ENCODE measurements around the gene CNKSR1.

The CNKSR1 gene

GRCh38 chr1:26195805-26196204 lies 18.5 kb downstream of the CNKSR1 start:
- Histone ChIP-seq H4K8ac (ENCODE audit: low read depth, low read length) (no peak overlapping the region), H3K4me1 (ENCODE audit: control insufficient read depth in 2 of 2, insufficient read depth in 1 of 2, low read depth in 1 of 2, low read length in 2 of 2) (peaks cover 0 to 9% of the 10 kb centered on the region in 2 donors), H2AK5ac (ENCODE audit: low read depth, low read length) (no peak overlapping the region), H3K27me3 (ENCODE audit: control insufficient read depth in 3 of 3, insufficient read depth in 3 of 3, low read depth in 1 of 3, low read length in 3 of 3) (peaks cover 0 to 21% (median 0%) of the 10 kb centered on the region in 3 experiments), H2BK15ac (ENCODE audit: low read length) (no peak overlapping the region), H2BK12ac (ENCODE audit: low read length) (no peak overlapping the region), H2BK120ac (ENCODE audit: low read depth, low read length) (no peak overlapping the region), H3K18ac (ENCODE audit: low read length) (no peak overlapping the region), H3K14ac (ENCODE audit: low read length) (no peak overlapping the region), H2BK5ac (ENCODE audit: low read length) (no peak overlapping the region), H2AFZ (ENCODE audit: low read length) (no peak overlapping the region), H3K9ac (ENCODE audit: low read depth, low read length, poor library complexity) (no peak overlapping the region), H3K4me2 (ENCODE audit: insufficient read depth, low read length, poor library complexity, severe bottlenecking) (no peak overlapping the region), H3K36me3 (replicated peaks in 1 of 2; ENCODE audit: control insufficient read depth in 2 of 2, insufficient read depth in 2 of 2, low read length in 2 of 2) (no peaks in the 10 kb centered on the region), H3K4ac (ENCODE audit: low read length) (no peak overlapping the region), H3K79me1 (ENCODE audit: low read depth, low read length) (no peaks in the 10 kb centered on the region), H3K23ac (ENCODE audit: low read depth, low read length, poor library complexity) (no peak overlapping the region), H4K91ac (ENCODE audit: low read depth, low read length, poor library complexity) (no peak overlapping the region), H3K27ac (replicated peaks; ENCODE audit: low read length) (no peak overlapping the region), H3K4me3 (ENCODE audit: low read length in 2 of 2) (no peak overlapping the region), H3K9me3 (replicated peaks in 1 of 2; ENCODE audit: control insufficient read depth in 2 of 2, insufficient read depth in 1 of 2, low read depth in 1 of 2, low read length in 2 of 2) (no peaks in the 10 kb centered on the region)
- WGBS, 2 donors (ENCODE audit: extremely low coverage in 2 of 2, insufficient read length in 2 of 2, insufficient replicate concordance in 1 of 2), result no CpG with 5 or more reads among the region's 3 CpGs
- DNase-seq (ENCODE audit: low spot score), result no peak

GRCh38 chr1:26197301-26197700 lies 20.0 kb downstream of the CNKSR1 start:
- peak overlapping the region; percentile 45 for H2BK15ac ChIP-seq (ENCODE audit: low read length)
- H2BK120ac ChIP-seq (ENCODE audit: low read depth, low read length), result no peak overlapping the region
- no peak overlapping the region for H2AK5ac ChIP-seq (ENCODE audit: low read depth, low read length)
- H4K91ac ChIP-seq (ENCODE audit: low read depth, low read length, poor library complexity), result no peak overlapping the region
- no peak for DNase-seq (ENCODE audit: low spot score)
- no peak overlapping the region for H2BK5ac ChIP-seq (ENCODE audit: low read length)
- no peak overlapping the region for H3K18ac ChIP-seq (ENCODE audit: low read length)
- H3K14ac ChIP-seq (ENCODE audit: low read length), result no peak overlapping the region
- no CpG with 5 or more reads among the region's 3 CpGs for WGBS, 2 donors (ENCODE audit: extremely low coverage in 2 of 2, insufficient read length in 2 of 2, insufficient replicate concordance in 1 of 2)
- no peak overlapping the region for H3K27ac ChIP-seq (replicated peaks; ENCODE audit: low read length)
- no peak overlapping the region for H3K4me3 ChIP-seq (ENCODE audit: low read length in 2 of 2)
- no peak overlapping the region for H3K23ac ChIP-seq (ENCODE audit: low read depth, low read length, poor library complexity)
- no peak overlapping the region for H3K9ac ChIP-seq (ENCODE audit: low read depth, low read length, poor library complexity)
- peaks cover 0 to 26% (median 0%) of the 10 kb centered on the region in 3 experiments for H3K27me3 ChIP-seq (ENCODE audit: control insufficient read depth in 3 of 3, insufficient read depth in 3 of 3, low read depth in 1 of 3, low read length in 3 of 3)
- H2BK12ac ChIP-seq (ENCODE audit: low read length), result no peak overlapping the region
- H2AFZ ChIP-seq (ENCODE audit: low read length), result no peak overlapping the region
- no peak overlapping the region for H3K4me2 ChIP-seq (ENCODE audit: insufficient read depth, low read length, poor library complexity, severe bottlenecking)
- no peak overlapping the region for H3K4ac ChIP-seq (ENCODE audit: low read length)
- no peaks in the 10 kb centered on the region for H3K79me1 ChIP-seq (ENCODE audit: low read depth, low read length)
- no peak overlapping the region for H4K8ac ChIP-seq (ENCODE audit: low read depth, low read length)
- H3K4me1 ChIP-seq (ENCODE audit: control insufficient read depth in 2 of 2, insufficient read depth in 1 of 2, low read depth in 1 of 2, low read length in 2 of 2), result peaks cover 3 to 9% of the 10 kb centered on the region in 2 donors
- no peaks in the 10 kb centered on the region for H3K36me3 ChIP-seq (replicated peaks in 1 of 2; ENCODE audit: control insufficient read depth in 2 of 2, insufficient read depth in 2 of 2, low read length in 2 of 2)
- H3K9me3 ChIP-seq (replicated peaks in 1 of 2; ENCODE audit: control insufficient read depth in 2 of 2, insufficient read depth in 1 of 2, low read depth in 1 of 2, low read length in 2 of 2), result no peaks in the 10 kb centered on the region

GRCh38 chr1:26197813-26198212 lies 20.5 kb downstream of the CNKSR1 start:
- Histone ChIP-seq H4K91ac (ENCODE audit: low read depth, low read length, poor library complexity) (no peak overlapping the region), H3K23ac (ENCODE audit: low read depth, low read length, poor library complexity) (no peak overlapping the region), H3K4me2 (ENCODE audit: insufficient read depth, low read length, poor library complexity, severe bottlenecking) (no peak overlapping the region), H3K79me1 (ENCODE audit: low read depth, low read length) (no peaks in the 10 kb centered on the region), H2AFZ (ENCODE audit: low read length) (no peak overlapping the region), H2BK15ac (ENCODE audit: low read length) (no peak overlapping the region), H3K27me3 (ENCODE audit: control insufficient read depth in 3 of 3, insufficient read depth in 3 of 3, low read depth in 1 of 3, low read length in 3 of 3) (peaks cover 0 to 27% (median 0%) of the 10 kb centered on the region in 3 experiments), H3K4me3 (ENCODE audit: low read length in 2 of 2) (no peak overlapping the region), H2BK120ac (ENCODE audit: low read depth, low read length) (no peak overlapping the region), H3K9me3 (replicated peaks in 1 of 2; ENCODE audit: control insufficient read depth in 2 of 2, insufficient read depth in 1 of 2, low read depth in 1 of 2, low read length in 2 of 2) (no peaks in the 10 kb centered on the region), H2AK5ac (ENCODE audit: low read depth, low read length) (no peak overlapping the region), H2BK5ac (ENCODE audit: low read length) (no peak overlapping the region), H3K14ac (ENCODE audit: low read length) (no peak overlapping the region), H4K8ac (ENCODE audit: low read depth, low read length) (peak overlapping the region; percentile 76), H3K4me1 (ENCODE audit: control insufficient read depth in 2 of 2, insufficient read depth in 1 of 2, low read depth in 1 of 2, low read length in 2 of 2) (peaks cover 3 to 9% of the 10 kb centered on the region in 2 donors), H3K27ac (replicated peaks; ENCODE audit: low read length) (no peak overlapping the region), H3K36me3 (replicated peaks in 1 of 2; ENCODE audit: control insufficient read depth in 2 of 2, insufficient read depth in 2 of 2, low read length in 2 of 2) (no peaks in the 10 kb centered on the region), H3K18ac (ENCODE audit: low read length) (no peak overlapping the region), H2BK12ac (ENCODE audit: low read length) (no peak overlapping the region), H3K4ac (ENCODE audit: low read length) (no peak overlapping the region), H3K9ac (ENCODE audit: low read depth, low read length, poor library complexity) (no peak overlapping the region)
- no peak for DNase-seq (ENCODE audit: low spot score)
- no CpG with 5 or more reads among the region's 11 CpGs for WGBS, 2 donors (ENCODE audit: extremely low coverage in 2 of 2, insufficient read length in 2 of 2, insufficient replicate concordance in 1 of 2)

GRCh38 chr1:26200413-26200812 lies 23.1 kb downstream of the CNKSR1 start:
- no peak overlapping the region for H3K27ac ChIP-seq (replicated peaks; ENCODE audit: low read length)
- H3K4me1 ChIP-seq (ENCODE audit: control insufficient read depth in 2 of 2, insufficient read depth in 1 of 2, low read depth in 1 of 2, low read length in 2 of 2), result peaks cover 3 to 9% of the 10 kb centered on the region in 2 donors
- H4K91ac ChIP-seq (ENCODE audit: low read depth, low read length, poor library complexity), result peak overlapping the region; percentile 1
- no peak overlapping the region for H2BK15ac ChIP-seq (ENCODE audit: low read length)
- H3K79me1 ChIP-seq (ENCODE audit: low read depth, low read length), result no peaks in the 10 kb centered on the region
- no peak overlapping the region for H3K18ac ChIP-seq (ENCODE audit: low read length)
- no peak overlapping the region for H2BK12ac ChIP-seq (ENCODE audit: low read length)
- no peak overlapping the region for H2BK5ac ChIP-seq (ENCODE audit: low read length)
- H3K36me3 ChIP-seq (replicated peaks in 1 of 2; ENCODE audit: control insufficient read depth in 2 of 2, insufficient read depth in 2 of 2, low read length in 2 of 2), result no peaks in the 10 kb centered on the region
- no peak overlapping the region for H3K14ac ChIP-seq (ENCODE audit: low read length)
- peak overlapping the region; percentile 74 for H2AFZ ChIP-seq (ENCODE audit: low read length)
- DNase-seq (ENCODE audit: low spot score), result no peak
- H2BK120ac ChIP-seq (ENCODE audit: low read depth, low read length), result no peak overlapping the region
- H3K23ac ChIP-seq (ENCODE audit: low read depth, low read length, poor library complexity), result no peak overlapping the region
- peaks cover 0 to 29% (median 0%) of the 10 kb centered on the region in 3 experiments for H3K27me3 ChIP-seq (ENCODE audit: control insufficient read depth in 3 of 3, insufficient read depth in 3 of 3, low read depth in 1 of 3, low read length in 3 of 3)
- no peak overlapping the region for H3K4me2 ChIP-seq (ENCODE audit: insufficient read depth, low read length, poor library complexity, severe bottlenecking)
- H3K9ac ChIP-seq (ENCODE audit: low read depth, low read length, poor library complexity), result no peak overlapping the region
- H4K8ac ChIP-seq (ENCODE audit: low read depth, low read length), result no peak overlapping the region
- no CpG with 5 or more reads among the region's 5 CpGs for WGBS, 2 donors (ENCODE audit: extremely low coverage in 2 of 2, insufficient read length in 2 of 2, insufficient replicate concordance in 1 of 2)
- H2AK5ac ChIP-seq (ENCODE audit: low read depth, low read length), result no peak overlapping the region
- H3K4me3 ChIP-seq (ENCODE audit: low read length in 2 of 2), result no peak overlapping the region
- H3K4ac ChIP-seq (ENCODE audit: low read length), result no peak overlapping the region
- no peaks in the 10 kb centered on the region for H3K9me3 ChIP-seq (replicated peaks in 1 of 2; ENCODE audit: control insufficient read depth in 2 of 2, insufficient read depth in 1 of 2, low read depth in 1 of 2, low read length in 2 of 2)
